Endothelial cell of umbilical vein (primary cell): Measurements from ENCODE around the gene CEACAM5. TPM values are rescaled to one million over a fixed set of nuclear protein-coding genes. Genes with fewer than 3 reads are reported as not detected.

Source experiments
- BruUV-seq: library from RNA; stranded (reverse); fragments of 400-500 nt; replicated peaks from 2 replicates; lab custom pipeline; 2021; lab: Mats Ljungman, UMichigan
- CTCF ChIA-PET: fragments of 300-600, 350-600 bp; sonication (Branson Sonifier 250); formaldehyde crosslinking; loops from one replicate; lab custom pipeline; 2021; ENCODE audit warnings: antibody characterized with exemption, inconsistent platforms; lab: Charles Lee
- POLR2A ChIA-PET: fragments of 300-600, 350-600 bp; sonication (Branson Sonifier 250); formaldehyde crosslinking; loops from one replicate; lab custom pipeline; 2021; ENCODE audit warnings: antibody characterized with exemption, inconsistent platforms; lab: Charles Lee
- DNase-seq: peaks from one replicate; pipeline ENCODE4 v3.0.0-alpha.2; 2011; ENCODE audit warnings: low read depth, low spot score
- FAIRE-seq: peaks from 2 replicates; lab custom pipeline; 2011; peaks lifted over from hg19 to GRCh38; lab: Jason Lieb, UNC
- H2AFZ ChIP-seq: 2 replicates; pipeline ENCODE4 v1.6.0; 2012; ENCODE audit warnings: low read depth, low read length, control low read depth, inconsistent platforms
- H3K27ac ChIP-seq: 2 replicates; pipeline ENCODE4 v1.5.1; 2011; ENCODE audit warnings: low read depth, mild to moderate bottlenecking, control low read depth, low read length, moderate library complexity; ENCODE audit not compliant: insufficient read depth
- H3K27me3 ChIP-seq, 2 experiments: 2 replicates each; pipeline versions ENCODE4 v1.6.0 to v1.6.1; 2011; ENCODE audit warnings: low read length in 2 of 2, mixed read lengths in 1 of 2; ENCODE audit not compliant: control insufficient read depth in 2 of 2, insufficient read depth in 2 of 2
- H3K36me3 ChIP-seq, 2 experiments: 2 replicates in 1 of 2; 3 replicates in 1 of 2; pipeline ENCODE4 v1.5.1; 2011; ENCODE audit warnings: low read length in 2 of 2, mild to moderate bottlenecking in 1 of 2, moderate library complexity in 1 of 2; ENCODE audit not compliant: control insufficient read depth in 2 of 2, insufficient read depth in 2 of 2; ENCODE audit errors: extremely low read depth in 1 of 2
- H3K4me1 ChIP-seq: 3 replicates; pipeline ENCODE4 v1.5.1; 2011; ENCODE audit warnings: mild to moderate bottlenecking, low read length; ENCODE audit not compliant: control insufficient read depth, insufficient read depth; ENCODE audit errors: extremely low read depth
- H3K4me2 ChIP-seq: 2 replicates; pipeline ENCODE4 v1.6.1; 2011; ENCODE audit warnings: low read length, control low read depth, mixed read lengths; ENCODE audit not compliant: insufficient read depth
- H3K4me3 ChIP-seq, 3 experiments: fragments of 200-600 bp in 1 of 3; sonication (generic), shearing (Covaris generic) in 1 of 3; replicated peaks in 1 of 3; 2 replicates each; pipeline ENCODE4 v1.5.1; 2011 to 2016; ENCODE audit warnings: control low read depth in 3 of 3, low read length in 3 of 3, mild to moderate bottlenecking in 2 of 3, inconsistent platforms in 1 of 3, low read depth in 1 of 3, moderate library complexity in 1 of 3; ENCODE audit not compliant: insufficient read depth in 1 of 3
- H3K79me2 ChIP-seq: 2 replicates; pipeline ENCODE4 v1.6.0; 2012; ENCODE audit warnings: low read length, inconsistent platforms; ENCODE audit not compliant: control insufficient read depth, insufficient read depth
- H3K9ac ChIP-seq: replicated peaks from 2 replicates; pipeline ENCODE3; 2011; ENCODE audit warnings: low read length, control low read depth; ENCODE audit not compliant: insufficient read depth; ENCODE audit errors: extremely low read depth
- H3K9me1 ChIP-seq: replicated peaks from 3 replicates; pipeline ENCODE4 v1.6.0; 2011; ENCODE audit warnings: mild to moderate bottlenecking, low read length; ENCODE audit not compliant: control insufficient read depth, insufficient read depth; ENCODE audit errors: extremely low read depth
- H3K9me3 ChIP-seq: replicated peaks from 2 replicates; pipeline ENCODE4 v1.5.1; 2012; ENCODE audit warnings: low read length, inconsistent platforms; ENCODE audit not compliant: control insufficient read depth, insufficient read depth
- H4K20me1 ChIP-seq: replicated peaks from 2 replicates; pipeline ENCODE3; 2011; ENCODE audit warnings: mild to moderate bottlenecking, low read length; ENCODE audit not compliant: control insufficient read depth, insufficient read depth; ENCODE audit errors: extremely low read depth
- CTCF ChIP-seq, 2 donors: IDR thresholded peaks; 1 replicate in 1 of 2; 2 replicates in 1 of 2; pipeline ENCODE4 v1.5.1; 2011; ENCODE audit warnings: low read length in 2 of 2, mild to moderate bottlenecking in 2 of 2, moderate library complexity in 2 of 2, control low read depth in 1 of 2, inconsistent platforms in 1 of 2, low read depth in 1 of 2; ENCODE audit not compliant: insufficient read depth in 1 of 2; ENCODE audit errors: extremely low read depth in 1 of 2
- FOS ChIP-seq: IDR thresholded peaks from 2 replicates; pipeline ENCODE4 v1.6.1; 2011; ENCODE audit warnings: mild to moderate bottlenecking, low read length, moderate library complexity, borderline replicate concordance; ENCODE audit not compliant: insufficient read depth
- JUN ChIP-seq: IDR thresholded peaks from 2 replicates; pipeline ENCODE4 v1.6.1; 2011; ENCODE audit warnings: borderline replicate concordance, low read depth; ENCODE audit not compliant: insufficient read length, insufficient read depth
- MAX ChIP-seq: IDR thresholded peaks from 2 replicates; pipeline ENCODE4 v1.6.1; 2011; ENCODE audit not compliant: insufficient read depth, insufficient read length
- MYC ChIP-seq: IDR thresholded peaks from one replicate; pipeline ENCODE4 v1.6.1; 2011; ENCODE audit warnings: mild to moderate bottlenecking, low read depth, low read length
- POLR2A ChIP-seq: IDR thresholded peaks from 2 replicates; pipeline ENCODE4 v1.6.1; 2012; ENCODE audit warnings: low read depth, mild to moderate bottlenecking, control low read depth, low read length
- POLR2AphosphoS5 ChIP-seq: IDR thresholded peaks from 2 replicates; pipeline ENCODE4 v1.6.1; 2012; ENCODE audit warnings: low read depth, mild to moderate bottlenecking, control low read depth, low read length, moderate library complexity; ENCODE audit not compliant: insufficient read depth
- dilution Hi-C: fragments of 300-500 bp; cut with MboI; formaldehyde crosslinking; loops from one replicate; pipeline ENCODE4 v1.15.0; 2019; ENCODE audit warnings: low sequenced_read_pairs; ENCODE audit not compliant: extremely low pct_ligation_motif_present
- intact Hi-C: fragments of 100-400 bp; cut with micrococcal nuclease; formaldehyde crosslinking; loops from one replicate; pipeline ENCODE4 v1.10.0; 2022
- polyA plus RNA-seq, 4 experiments: library from polyadenylated mRNA; depleted of rRNA in 3 of 4; stranded (reverse) in 3 of 4; unstranded in 1 of 4; fragments of >200 nt; gene quantifications; 2 replicates each; pipeline versions ENCODE4 v1.2.1 to v1.2.3, GENCODE V29; 2011 to 2012; ENCODE audit warnings: missing spikeins in 1 of 4
- total RNA-seq: library from RNA; stranded (reverse); gene quantifications from 2 replicates; pipeline ENCODE4 v1.2.3, GENCODE V29; 2021

The CEACAM5 gene
- total and polyA plus RNA-seq, 2 donors (not counting 3 experiments of a cell fraction or from before 2014, with no cell fraction given): not detected

DNA sequence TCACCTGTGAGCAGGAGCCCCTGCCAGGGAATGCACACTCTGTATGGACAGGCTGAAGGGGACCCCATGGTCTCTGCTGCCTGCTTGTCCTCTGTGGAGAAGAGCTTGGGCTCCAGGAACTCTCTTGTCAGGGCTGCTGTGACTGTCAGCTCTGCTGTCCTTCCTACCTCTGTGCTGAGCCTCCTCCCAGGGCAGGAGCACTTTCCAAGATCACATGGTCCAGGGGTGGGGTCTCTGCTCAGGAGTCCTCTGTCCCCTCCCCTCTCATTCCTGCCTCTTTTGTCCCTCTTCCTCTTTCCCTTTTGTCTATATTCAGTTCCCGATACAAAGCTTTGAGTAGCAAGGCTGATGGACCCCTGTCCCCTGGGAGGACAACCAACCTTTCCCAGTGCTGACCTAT is 20.3 kb upstream of the CEACAM5 start, which contains the start of gene CEACAM7:
TSS of gene CEACAM7 (minus strand) at position 173 of the 400 bp plus-strand sequence. CDS start at position 68, 105 bp downstream.
- CTCF ChIA-PET: interaction anchor here (2.7 kb wide), 1 partner anchor 47 kb away, joined by 13 read pairs; no protein-coding TSS in a partner anchor
- no peak for DNase-seq
- dilution Hi-C loops: no loop called here

More for the DNA sequence above, 20.3 kb upstream of the CEACAM5 start, which contains the start of gene CEACAM7:
- no peak for FAIRE-seq
- H3K4me2 ChIP-seq: no peak within 1 kb of the TSS
- intact Hi-C loops: no loop called here
- no peaks in the 10 kb centered on the region for H3K36me3 ChIP-seq
- POLR2A ChIA-PET: no interaction called here
- no peak within 1 kb of the TSS for H2AFZ ChIP-seq
- no peaks in the 10 kb centered on the region for H4K20me1 ChIP-seq
- no peak within 1 kb of the TSS for H3K4me3 ChIP-seq
- H3K9me1 ChIP-seq: no peaks in the 10 kb centered on the region
- H3K79me2 ChIP-seq: no peaks in the 10 kb centered on the region
- H3K27me3 ChIP-seq: peaks cover 0 to 2% of the 10 kb centered on the region in 2 experiments
- no TSS peak for BruUV-seq
- H3K9me3 ChIP-seq: no peaks in the 10 kb centered on the region
- H3K9ac ChIP-seq: no peak within 1 kb of the TSS
- H3K27ac ChIP-seq: no peak within 1 kb of the TSS
- TF ChIP-seq MAX: no peak
- TF ChIP-seq MYC: no peak
- TF ChIP-seq JUN: no peak
- TF ChIP-seq CTCF (IDR thresholded peaks at IDR 0.05; ENCODE audit: extremely low read depth in 1 of 2, insufficient read depth in 1 of 2, low read depth in 1 of 2, low read length in 2 of 2): no peak
- no peak for TF ChIP-seq POLR2AphosphoS5
- TF ChIP-seq FOS: no peak
- TF ChIP-seq POLR2A: no peak
- H3K4me1 ChIP-seq: no peaks in the 10 kb centered on the region
